A549 (cell line): Measurements from ENCODE around the gene MOB2. TPM values are rescaled to one million over a fixed set of nuclear protein-coding genes. Genes with fewer than 3 reads are reported as not detected.

Experiments
- ATAC-seq, 2 experiments: fragments of 200-7000 bp in 1 of 2; fragments of >200 bp in 1 of 2; cut with Nextera tagmentation in 1 of 2; cut with Tn5 transposase in 1 of 2; 3 replicates each; pipeline versions ENCODE4 v1.8.0 to v1.9.1; 2018 to 2020; ENCODE audit warnings: mild to moderate bottlenecking in 1 of 2, moderate library complexity in 1 of 2
- CTCF ChIA-PET: fragments of 300-600 bp; sonication (Branson Sonifier 250); formaldehyde crosslinking; extraction: SDS; loops from one replicate; lab custom pipeline; 2021; ENCODE audit warnings: antibody characterized with exemption, inconsistent platforms; lab: Yijun Ruan, JAX
- POLR2A ChIA-PET: fragments of 350-600 bp; formaldehyde crosslinking; extraction: SDS; loops from one replicate; lab custom pipeline; 2021; ENCODE audit warnings: antibody characterized with exemption, inconsistent platforms; lab: Yijun Ruan, JAX
- DNase-seq, 2 experiments: peaks; one replicate each; pipeline versions ENCODE4 v3.0.0 to v3.0.0-alpha.2; 2011 to 2016; ENCODE audit warnings: low read depth in 1 of 2, low spot score in 1 of 2
- FAIRE-seq: peaks from 2 replicates; lab custom pipeline; 2011; peaks lifted over from hg19 to GRCh38; lab: Jason Lieb, UNC
- H3K27ac ChIP-seq, 2 experiments: fragments of >200 bp; sonication (Bioruptor Twin); formaldehyde crosslinking; 3 replicates each; pipeline ENCODE4 v1.5.1; 2016 to 2017
- H3K4me1 ChIP-seq: fragments of >200 bp; sonication (Bioruptor Twin); formaldehyde crosslinking; 3 replicates; pipeline ENCODE4 v1.6.1; 2016
- H3K4me2 ChIP-seq: fragments of >200 bp; sonication (Bioruptor Twin); formaldehyde crosslinking; 3 replicates; pipeline ENCODE4 v1.6.1; 2016
- H3K4me3 ChIP-seq: fragments of >200 bp; sonication (Bioruptor Twin); formaldehyde crosslinking; 3 replicates; pipeline ENCODE4 v1.5.1; 2016
- H3K9me3 ChIP-seq: fragments of >200 bp; sonication (Bioruptor Twin); formaldehyde crosslinking; 3 replicates; pipeline ENCODE4 v1.6.1; 2016
- CEBPB ChIP-seq, 2 experiments: fragments of >200 bp in 1 of 2; sonication (Bioruptor Twin) in 1 of 2; formaldehyde crosslinking in 1 of 2; IDR thresholded peaks; 2 replicates each; pipeline ENCODE4 v1.6.1; 2012 to 2016
- CHD2 ChIP-seq: fragments of 150-350 bp; IDR thresholded peaks from 2 replicates; pipeline ENCODE4 v1.6.1; 2014; ENCODE audit warnings: low read length; ENCODE audit not compliant: partially characterized antibody
- EHMT2 ChIP-seq: fragments of 200-600 bp; sonication (generic); IDR thresholded peaks from 2 replicates; pipeline ENCODE4 v1.6.1; 2016; ENCODE audit warnings: antibody characterized with exemption, low read depth, mild to moderate bottlenecking, moderate library complexity
- FOSL2 ChIP-seq, 2 experiments: fragments of 450-650 bp in 1 of 2; fragments of >200 bp in 1 of 2; sonication (Bioruptor Twin) in 1 of 2; formaldehyde crosslinking; IDR thresholded peaks; 2 replicates each; pipeline versions ENCODE4 v1.5.0 to v1.6.1; 2016 to 2020; ENCODE audit warnings: mild to moderate bottlenecking in 1 of 2, moderate library complexity in 1 of 2
- FOXS1 ChIP-seq: fragments of 250-450 bp; sonication (Bioruptor Pico); IDR thresholded peaks from 2 replicates; pipeline ENCODE4 v1.5.0; 2020; ENCODE audit warnings: mild to moderate bottlenecking, moderate library complexity
- JUNB ChIP-seq: fragments of >200 bp; sonication (Bioruptor Twin); formaldehyde crosslinking; IDR thresholded peaks from 2 replicates; pipeline ENCODE4 v1.6.1; 2016
- KDM1A ChIP-seq: fragments of 200-600 bp; sonication (generic); IDR thresholded peaks from 2 replicates; pipeline ENCODE4 v1.6.1; 2016; ENCODE audit warnings: low read depth, mild to moderate bottlenecking
- KDM5A ChIP-seq: fragments of 200-600 bp; sonication (generic); IDR thresholded peaks from 2 replicates; pipeline ENCODE4 v1.6.1; 2016; ENCODE audit warnings: antibody characterized with exemption, mild to moderate bottlenecking
- MYC ChIP-seq: IDR thresholded peaks from 2 replicates; pipeline ENCODE4 v1.6.1; 2012; ENCODE audit warnings: mild to moderate bottlenecking, inconsistent platforms, low read length, improper control_type of control experiment, borderline replicate concordance
- NFE2L2 ChIP-seq: fragments of 150-350 bp; conservative IDR thresholded peaks from 2 replicates; pipeline ENCODE4 v1.6.1; 2014; ENCODE audit warnings: low read length
- PBX3 ChIP-seq: IDR thresholded peaks from 2 replicates; pipeline ENCODE4 v1.6.1; 2012
- RAD21 ChIP-seq, 2 experiments: fragments of >200 bp in 1 of 2; sonication (Bioruptor Twin) in 1 of 2; formaldehyde crosslinking in 1 of 2; IDR thresholded peaks in 1 of 2; conservative IDR thresholded peaks in 1 of 2; 2 replicates in 1 of 2; 3 replicates in 1 of 2; pipeline ENCODE4 v1.6.1; 2012 to 2018; ENCODE audit warnings: inconsistent platforms in 1 of 2
- RFX5 ChIP-seq: fragments of 450-650 bp; IDR thresholded peaks from 2 replicates; pipeline ENCODE4 v1.7.1; 2014; ENCODE audit warnings: antibody characterized with exemption, mild to moderate bottlenecking, moderate library complexity
- SREBF2 ChIP-seq: fragments of 450-650 bp; IDR thresholded peaks from 2 replicates; pipeline ENCODE4 v1.6.1; 2014; ENCODE audit warnings: mild to moderate bottlenecking, moderate library complexity
- WGBS: methylation state at CpG from one replicate; pipeline ENCODE4 v1.1.6; 2017; ENCODE audit errors: missing lambda C conversion rate; 5-methylcytosine and 5-hydroxymethylcytosine counted together
- polyA plus RNA-seq, 4 experiments: library from polyadenylated mRNA; depleted of rRNA in 3 of 4; stranded (reverse); fragments of >200 nt; fragmentation: RNase III in 1 of 4; extraction: RNeasy Plus Mini Kit Qiagen cat#74134 plus additional on column Dnase treatment in 1 of 4; gene quantifications; 2 replicates in 3 of 4; 3 replicates in 1 of 4; pipeline ENCODE4 v1.2.3, GENCODE V29; 2011 to 2017
- TF ChIP-seq, protein P1 (sequence below): fragments of 250-450 bp; sonication (Bioruptor Pico); IDR thresholded peaks from 2 replicates; pipeline ENCODE4 v1.5.0; 2021; ENCODE audit warnings: mild to moderate bottlenecking, moderate library complexity, borderline replicate concordance
- TF ChIP-seq, protein P2 (sequence below): fragments of 200-600 bp; sonication (generic); IDR thresholded peaks from 2 replicates; pipeline ENCODE4 v1.6.1; 2016; ENCODE audit warnings: antibody characterized with exemption, mild to moderate bottlenecking, moderate library complexity

MOB2 gene
- polyA plus RNA-seq, 2 of the 4 experiments (the other 2 are of a cell fraction) = 25.4 to 38.2 TPM

DNA sequence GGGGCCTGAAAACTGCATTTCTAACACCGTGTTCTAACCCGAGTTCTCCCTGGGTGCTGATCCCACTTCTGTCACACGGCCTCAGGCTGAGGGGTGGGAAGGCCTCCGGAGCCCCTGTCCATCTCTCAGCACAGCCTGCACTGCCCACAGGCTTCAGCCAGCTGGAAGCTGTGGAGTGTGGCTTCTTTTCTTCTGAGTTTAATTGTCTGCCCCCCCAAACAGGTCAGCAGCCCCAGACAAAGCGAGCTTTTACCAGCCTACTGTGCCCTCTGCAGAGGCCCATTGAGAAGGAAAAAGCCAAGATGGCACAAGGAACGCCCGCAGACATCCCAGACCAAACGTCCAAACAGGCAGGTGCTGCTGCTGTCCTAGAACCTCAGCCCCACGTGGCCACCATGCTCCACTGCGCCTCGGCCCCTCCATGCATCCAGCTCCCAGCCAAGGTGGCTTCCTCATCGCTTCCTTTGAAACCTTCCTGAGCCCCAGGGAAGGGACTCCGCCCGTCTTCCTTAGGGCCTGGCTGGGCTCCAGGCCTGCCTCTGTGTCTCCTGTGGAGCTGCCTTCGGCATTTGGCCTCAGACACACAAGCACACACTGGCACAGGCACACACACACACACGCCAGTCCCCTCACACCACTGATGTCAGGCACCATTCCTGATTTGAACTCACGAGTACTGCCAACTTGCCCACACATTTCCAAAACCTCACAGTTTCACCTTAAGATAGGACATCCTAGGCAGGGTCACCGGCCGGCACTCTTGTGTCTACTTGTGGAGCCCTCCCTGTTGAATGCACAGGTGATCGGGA is 1.7 kb downstream of the MOB2 start:
- Histone ChIP-seq H3K9me3 (no peaks in the 10 kb centered on the region), H3K4me2 (no peak overlapping the region), H3K27ac (no peak overlapping the region), H3K4me3 (no peak overlapping the region), H3K4me1 (no peaks in the 10 kb centered on the region)
- TF ChIP-seq KDM5A (no peak), RFX5 (no peak), SREBF2 (no peak), CEBPB (IDR thresholded peaks at IDR 0.05) (no peak), KDM1A (no peak), CHD2 (no peak), JUNB (no peak), EHMT2 (no peak), FOSL2 (IDR thresholded peaks at IDR 0.05) (no peak), FOSL2 (CRISPR knock-in tag; IDR thresholded peaks at IDR 0.05) (no peak), MYC (no peak), NFE2L2 (no peak)
- TF ChIP-seq, protein P1, sequence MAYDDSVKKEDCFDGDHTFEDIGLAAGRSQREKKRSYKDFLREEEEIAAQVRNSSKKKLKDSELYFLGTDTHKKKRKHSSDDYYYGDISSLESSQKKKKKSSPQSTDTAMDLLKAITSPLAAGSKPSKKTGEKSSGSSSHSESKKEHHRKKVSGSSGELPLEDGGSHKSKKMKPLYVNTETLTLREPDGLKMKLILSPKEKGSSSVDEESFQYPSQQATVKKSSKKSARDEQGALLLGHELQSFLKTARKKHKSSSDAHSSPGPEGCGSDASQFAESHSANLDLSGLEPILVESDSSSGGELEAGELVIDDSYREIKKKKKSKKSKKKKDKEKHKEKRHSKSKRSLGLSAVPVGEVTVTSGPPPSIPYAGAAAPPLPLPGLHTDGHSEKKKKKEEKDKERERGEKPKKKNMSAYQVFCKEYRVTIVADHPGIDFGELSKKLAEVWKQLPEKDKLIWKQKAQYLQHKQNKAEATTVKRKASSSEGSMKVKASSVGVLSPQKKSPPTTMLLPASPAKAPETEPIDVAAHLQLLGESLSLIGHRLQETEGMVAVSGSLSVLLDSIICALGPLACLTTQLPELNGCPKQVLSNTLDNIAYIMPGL (CRISPR knock-in tag) = no peak
- TF ChIP-seq, protein P2, sequence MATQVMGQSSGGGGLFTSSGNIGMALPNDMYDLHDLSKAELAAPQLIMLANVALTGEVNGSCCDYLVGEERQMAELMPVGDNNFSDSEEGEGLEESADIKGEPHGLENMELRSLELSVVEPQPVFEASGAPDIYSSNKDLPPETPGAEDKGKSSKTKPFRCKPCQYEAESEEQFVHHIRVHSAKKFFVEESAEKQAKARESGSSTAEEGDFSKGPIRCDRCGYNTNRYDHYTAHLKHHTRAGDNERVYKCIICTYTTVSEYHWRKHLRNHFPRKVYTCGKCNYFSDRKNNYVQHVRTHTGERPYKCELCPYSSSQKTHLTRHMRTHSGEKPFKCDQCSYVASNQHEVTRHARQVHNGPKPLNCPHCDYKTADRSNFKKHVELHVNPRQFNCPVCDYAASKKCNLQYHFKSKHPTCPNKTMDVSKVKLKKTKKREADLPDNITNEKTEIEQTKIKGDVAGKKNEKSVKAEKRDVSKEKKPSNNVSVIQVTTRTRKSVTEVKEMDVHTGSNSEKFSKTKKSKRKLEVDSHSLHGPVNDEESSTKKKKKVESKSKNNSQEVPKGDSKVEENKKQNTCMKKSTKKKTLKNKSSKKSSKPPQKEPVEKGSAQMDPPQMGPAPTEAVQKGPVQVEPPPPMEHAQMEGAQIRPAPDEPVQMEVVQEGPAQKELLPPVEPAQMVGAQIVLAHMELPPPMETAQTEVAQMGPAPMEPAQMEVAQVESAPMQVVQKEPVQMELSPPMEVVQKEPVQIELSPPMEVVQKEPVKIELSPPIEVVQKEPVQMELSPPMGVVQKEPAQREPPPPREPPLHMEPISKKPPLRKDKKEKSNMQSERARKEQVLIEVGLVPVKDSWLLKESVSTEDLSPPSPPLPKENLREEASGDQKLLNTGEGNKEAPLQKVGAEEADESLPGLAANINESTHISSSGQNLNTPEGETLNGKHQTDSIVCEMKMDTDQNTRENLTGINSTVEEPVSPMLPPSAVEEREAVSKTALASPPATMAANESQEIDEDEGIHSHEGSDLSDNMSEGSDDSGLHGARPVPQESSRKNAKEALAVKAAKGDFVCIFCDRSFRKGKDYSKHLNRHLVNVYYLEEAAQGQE = no peak
- 88% methylated on average over 19 of the region's 20 CpGs for WGBS
- DNase-seq (no peak), ATAC-seq (peak in 1 of 2 experiments; percentile 17; a peak in 1 of 6 replicates), FAIRE-seq (no peak)
- ChIA-PET CTCF (interaction anchor here (1.6 kb wide), 1 partner anchor 31 kb away, joined by 4 read pairs; no protein-coding TSS in a partner anchor), POLR2A (no interaction called here)

GRCh38 chr11:1484061-1484671 is 2.4 kb downstream of the MOB2 start:
- WGBS = 93% methylated on average over 9 of the region's 17 CpGs
- Histone ChIP-seq H3K9me3 (no peaks in the 10 kb centered on the region), H3K27ac (no peak overlapping the region), H3K4me1 (no peaks in the 10 kb centered on the region), H3K4me2 (no peak overlapping the region)
- no peak for ATAC-seq
- DNase-seq = no peak
- no peak for FAIRE-seq
- CTCF ChIA-PET = interaction anchor here (0.6 kb wide), 1 partner anchor 82 kb away, joined by 4 read pairs; no protein-coding TSS in a partner anchor
- TF ChIP-seq CEBPB (IDR thresholded peaks at IDR 0.05) = no peak
- TF ChIP-seq, all 56 proteins: peak for 0
- POLR2A ChIA-PET = no interaction called here
- no peak overlapping the region for H3K4me3 ChIP-seq

DNA sequence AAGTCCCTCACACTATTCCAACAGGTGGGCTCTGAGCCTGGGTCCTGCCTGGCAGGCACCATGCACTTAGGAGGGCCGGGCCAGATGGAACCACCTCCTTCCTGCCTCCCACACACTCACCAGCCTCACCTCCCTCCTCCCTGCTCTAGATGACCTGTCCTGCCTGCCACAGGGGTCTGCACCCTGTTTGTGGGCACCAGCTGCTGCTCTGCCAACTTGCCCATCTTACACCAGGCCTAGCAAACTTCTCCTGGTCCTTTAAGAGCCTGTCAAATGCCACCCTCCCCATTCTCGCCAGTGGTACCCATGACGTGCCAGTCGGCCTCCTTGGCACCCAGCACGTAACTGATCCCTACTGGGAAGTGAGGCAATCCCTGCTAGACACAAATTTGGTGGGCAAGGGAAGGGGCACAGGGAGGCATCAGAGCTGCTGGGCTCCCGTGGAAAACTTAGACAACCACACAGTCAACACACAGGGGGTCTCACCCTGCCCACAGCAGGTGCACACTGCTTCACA is 3.1 kb downstream of the MOB2 start:
- Histone ChIP-seq H3K4me1 (no peaks in the 10 kb centered on the region), H3K4me3 (no peak overlapping the region), H3K4me2 (no peak overlapping the region), H3K9me3 (no peaks in the 10 kb centered on the region), H3K27ac (no peak overlapping the region)
- DNase-seq (no peak), FAIRE-seq (no peak), ATAC-seq (no peak)
- TF ChIP-seq, protein P2 = no peak
- TF ChIP-seq FOXS1 (CRISPR knock-in tag) = no peak
- TF ChIP-seq PBX3 = no peak
- TF ChIP-seq RAD21 (conservative IDR thresholded peaks at IDR 0.05 in 1 of 2, IDR thresholded peaks at IDR 0.05 in 1 of 2) = no peak
- 74% methylated on average over 5 of the region's 6 CpGs for WGBS
- POLR2A ChIA-PET = no interaction called here
- CTCF ChIA-PET = interaction anchor here (0.6 kb wide), 1 partner anchor 82 kb away, joined by 4 read pairs; no protein-coding TSS in a partner anchor
